HCT116 (cell line): Measurements from ENCODE around the gene CAMKMT.

Experiments
- ATF3 ChIP-seq: IDR thresholded peaks from 2 replicates; pipeline ENCODE4 v1.6.1; 2012
- EZH2 ChIP-seq: fragments of 200-600 bp; sonication (generic); IDR thresholded peaks from 2 replicates; pipeline ENCODE4 v1.6.1; 2017; ENCODE audit warnings: antibody characterized with exemption, mixed run types
- EZH2phosphoT487 ChIP-seq: fragments of 200-600 bp; IDR thresholded peaks from 2 replicates; pipeline ENCODE4 v1.6.1; 2018; ENCODE audit warnings: antibody characterized with exemption, borderline replicate concordance
- JUND ChIP-seq: IDR thresholded peaks from 2 replicates; pipeline ENCODE4 v1.6.1; 2012
- POLR2A ChIP-seq: IDR thresholded peaks from 2 replicates; pipeline ENCODE4 v1.7.0; 2011; ENCODE audit warnings: borderline replicate concordance; ENCODE audit not compliant: insufficient read depth, insufficient read length; ENCODE audit errors: extremely low read depth
- POLR2AphosphoS5 ChIP-seq: IDR thresholded peaks from 2 replicates; pipeline ENCODE4 v1.6.1; 2011; ENCODE audit warnings: mild to moderate bottlenecking, low read depth, low read length, moderate library complexity
- RAD21 ChIP-seq: IDR thresholded peaks from 2 replicates; pipeline ENCODE4 v1.6.1; 2012; ENCODE audit warnings: low read depth, mild to moderate bottlenecking
- YY1 ChIP-seq: IDR thresholded peaks from 2 replicates; pipeline ENCODE4 v1.6.1; 2011; ENCODE audit warnings: low read length, low read depth, moderate library complexity, mild to moderate bottlenecking; ENCODE audit not compliant: insufficient replicate concordance; ENCODE audit errors: extremely low read depth
- ZNF274 ChIP-seq: fragments of 200-500 bp; sonication (Bioruptor generic); IDR thresholded peaks from 2 replicates; pipeline ENCODE4 v1.6.1; 2014; ENCODE audit warnings: mild to moderate bottlenecking, low read depth, low read length, inconsistent platforms
- TF ChIP-seq, protein P1 (sequence below), 3 experiments: fragments of 200-600 bp in 1 of 3; sonication (generic) in 1 of 3; IDR thresholded peaks in 2 of 3; conservative IDR thresholded peaks in 1 of 3; 2 replicates each; pipeline ENCODE4 v1.5.1; 2012 to 2017; ENCODE audit warnings: low read depth in 2 of 3, low read length in 2 of 3, antibody characterized with exemption in 1 of 3, borderline replicate concordance in 1 of 3, control low read depth in 1 of 3, mild to moderate bottlenecking in 1 of 3, mixed read lengths in 1 of 3, mixed run types in 1 of 3, moderate library complexity in 1 of 3; ENCODE audit not compliant: insufficient read depth in 1 of 3

DNA sequence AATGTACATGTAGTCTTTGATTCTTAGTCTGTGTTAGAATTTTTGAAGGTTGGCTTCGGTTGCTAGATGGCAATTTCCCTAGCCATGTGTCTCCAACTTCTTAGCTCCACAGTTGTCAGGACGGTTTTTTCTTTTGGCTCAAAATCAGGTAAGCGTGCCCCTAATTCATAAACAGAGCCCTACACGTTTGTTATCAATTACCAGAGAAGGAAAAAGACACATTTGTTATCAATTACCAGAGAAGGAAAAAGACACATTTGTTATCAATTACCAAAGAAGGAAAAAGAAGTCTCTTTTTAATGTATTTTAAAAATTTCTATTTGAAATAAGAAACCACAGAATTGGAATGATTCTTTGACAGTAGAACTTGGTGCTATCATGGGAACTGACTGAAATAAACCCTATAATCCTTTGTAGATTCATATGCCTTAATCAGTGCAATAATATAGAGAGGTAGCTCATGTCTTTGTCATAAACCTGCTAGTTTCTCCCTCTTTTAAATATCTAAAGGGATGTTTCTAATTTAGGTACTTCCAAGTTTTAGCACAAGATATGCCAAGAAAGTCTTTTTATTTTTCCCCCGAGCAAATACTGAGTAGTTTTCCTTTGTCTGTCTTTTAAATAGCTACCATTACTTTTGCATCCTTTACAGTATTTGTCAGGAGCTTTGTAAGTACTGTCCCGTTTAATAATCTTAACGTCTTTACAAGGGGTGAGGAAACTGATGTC is 35.9 kb downstream of the CAMKMT start:
- TF ChIP-seq, protein P1, sequence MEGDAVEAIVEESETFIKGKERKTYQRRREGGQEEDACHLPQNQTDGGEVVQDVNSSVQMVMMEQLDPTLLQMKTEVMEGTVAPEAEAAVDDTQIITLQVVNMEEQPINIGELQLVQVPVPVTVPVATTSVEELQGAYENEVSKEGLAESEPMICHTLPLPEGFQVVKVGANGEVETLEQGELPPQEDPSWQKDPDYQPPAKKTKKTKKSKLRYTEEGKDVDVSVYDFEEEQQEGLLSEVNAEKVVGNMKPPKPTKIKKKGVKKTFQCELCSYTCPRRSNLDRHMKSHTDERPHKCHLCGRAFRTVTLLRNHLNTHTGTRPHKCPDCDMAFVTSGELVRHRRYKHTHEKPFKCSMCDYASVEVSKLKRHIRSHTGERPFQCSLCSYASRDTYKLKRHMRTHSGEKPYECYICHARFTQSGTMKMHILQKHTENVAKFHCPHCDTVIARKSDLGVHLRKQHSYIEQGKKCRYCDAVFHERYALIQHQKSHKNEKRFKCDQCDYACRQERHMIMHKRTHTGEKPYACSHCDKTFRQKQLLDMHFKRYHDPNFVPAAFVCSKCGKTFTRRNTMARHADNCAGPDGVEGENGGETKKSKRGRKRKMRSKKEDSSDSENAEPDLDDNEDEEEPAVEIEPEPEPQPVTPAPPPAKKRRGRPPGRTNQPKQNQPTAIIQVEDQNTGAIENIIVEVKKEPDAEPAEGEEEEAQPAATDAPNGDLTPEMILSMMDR (IDR thresholded peaks at IDR 0.05 in 2 of 3, conservative IDR thresholded peaks at IDR 0.05 in 1 of 3; ENCODE audit: borderline replicate concordance in 1 of 3, insufficient read depth in 1 of 3, low read depth in 2 of 3, low read length in 2 of 3): no peak
- TF ChIP-seq ATF3 (no peak), EZH2phosphoT487 (no peak), YY1 (no peak), POLR2A (no peak), JUND (no peak), RAD21 (no peak), POLR2AphosphoS5 (no peak), EZH2 (no peak), ZNF274 (no peak)
